ELF-1 (cell line): ENCODE data around the gene AUTS2.

Experiments used
- DNase-seq: peaks from one replicate; pipeline ENCODE4 v3.0.0-alpha.2; 2016; ENCODE audit warnings: low read depth, low spot score

AUTS2 gene

GRCh38 chr7:70766694-70767093 lies 1168.4 kb downstream of the AUTS2 start:
- DNase-seq, result no peak

DNA sequence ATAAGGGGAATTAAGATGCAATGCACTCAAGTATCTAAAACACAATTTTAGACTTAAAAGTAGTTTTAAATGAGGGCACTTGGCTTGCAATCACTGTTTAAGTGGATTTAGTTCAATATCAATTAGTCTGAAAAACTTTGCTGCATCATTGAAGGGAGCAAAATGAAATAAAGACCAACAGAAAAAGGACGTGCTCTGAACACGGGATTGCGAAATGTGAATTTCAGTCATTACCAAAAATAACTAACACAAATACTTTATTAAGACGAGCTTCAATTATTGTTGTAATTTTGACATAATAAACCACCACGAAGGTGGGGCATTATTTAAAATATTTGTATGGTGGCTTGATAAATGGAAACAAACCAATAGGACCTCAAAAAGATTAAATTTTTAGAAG lies 1171.9 kb downstream of the AUTS2 start:
- no peak for DNase-seq

GRCh38 chr7:70771451-70771850 lies 1173.2 kb downstream of the AUTS2 start:
- no peak for DNase-seq

- DNase-seq, result no peak
Measured at GRCh38 chr7:70772891-70773290, 1174.6 kb downstream of the AUTS2 start.

- no peak for DNase-seq
Measured at GRCh38 chr7:70773406-70773805, 1175.1 kb downstream of the AUTS2 start.

GRCh38 chr7:70774950-70775527 lies 1176.8 kb downstream of the AUTS2 start:
- DNase-seq, result no peak

DNA sequence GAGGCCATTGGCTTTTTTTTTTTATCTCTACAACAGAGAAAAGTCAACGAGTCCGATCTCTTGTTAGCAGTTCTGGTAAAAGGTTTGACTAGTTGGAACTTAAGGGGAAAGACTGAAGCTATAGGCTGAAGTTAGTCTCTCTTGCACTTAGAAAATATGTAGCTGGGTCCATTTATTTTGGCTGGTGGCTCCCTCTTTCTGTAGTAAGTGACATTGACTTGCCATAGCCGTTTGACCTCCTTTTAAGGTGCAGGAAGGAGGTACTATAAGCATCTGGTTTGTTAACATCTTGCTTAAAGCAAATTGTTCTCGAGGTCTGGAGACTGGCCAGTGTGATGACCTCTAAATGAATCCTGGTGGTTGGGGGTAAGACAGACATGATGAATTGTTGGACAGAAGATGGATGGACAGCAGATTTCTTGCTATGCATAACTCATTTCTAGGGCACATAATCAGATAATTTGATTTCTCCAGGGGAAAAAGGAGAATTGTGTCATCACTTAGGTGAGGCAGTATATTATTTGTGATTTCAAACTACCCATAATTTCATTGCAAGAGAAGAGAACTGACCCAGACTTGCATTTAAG lies 1177.4 kb downstream of the AUTS2 start:
- DNase-seq, result peak; percentile 10

DNA sequence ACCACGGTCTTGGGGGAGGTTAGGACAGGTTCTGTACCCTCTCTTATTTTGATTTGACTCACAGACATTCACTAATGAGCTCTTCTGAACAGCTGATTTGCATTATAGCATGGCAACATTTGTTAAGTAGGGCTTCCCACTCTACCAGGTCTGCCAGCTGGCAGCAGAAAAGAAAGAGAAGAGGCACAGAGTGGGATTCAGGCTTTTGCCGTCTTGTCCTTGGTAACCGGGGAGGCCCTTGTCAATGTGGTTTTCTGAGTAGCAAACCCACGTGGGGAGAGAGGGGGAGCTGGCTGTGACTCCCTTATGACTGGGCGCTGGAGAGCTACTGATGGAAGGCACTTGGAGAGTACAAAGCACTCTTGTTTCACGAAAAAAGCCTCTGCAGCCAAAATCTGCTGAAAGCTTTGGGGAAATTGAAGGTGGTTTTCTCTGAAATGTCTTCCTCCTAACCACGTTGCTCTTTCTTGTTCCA lies 1178.4 kb downstream of the AUTS2 start:
- DNase-seq, result no peak

GRCh38 chr7:70777251-70777650 lies 1179.0 kb downstream of the AUTS2 start:
- DNase-seq, result no peak

GRCh38 chr7:70778585-70778984 lies 1180.3 kb downstream of the AUTS2 start:
- no peak for DNase-seq

DNA sequence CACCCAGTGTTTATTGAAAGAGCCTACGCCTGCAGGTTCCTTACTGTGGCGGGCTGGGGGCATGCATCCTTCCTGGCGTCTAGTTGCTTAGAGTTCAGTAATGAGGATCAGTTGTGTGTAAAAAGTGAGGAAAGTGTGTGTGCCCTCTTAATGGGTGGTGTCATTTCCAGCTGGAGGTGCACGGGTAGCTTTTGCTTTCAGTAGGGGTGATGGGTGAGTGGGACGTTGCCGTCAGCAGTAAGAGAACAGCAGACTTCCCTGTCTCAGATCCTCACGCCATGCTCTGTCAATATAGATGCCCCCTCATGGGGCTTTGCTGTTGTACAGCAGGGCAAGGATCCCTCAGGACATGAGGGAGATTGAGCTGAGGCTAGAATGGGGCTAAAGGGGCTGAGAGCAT lies 1181.0 kb downstream of the AUTS2 start:
- DNase-seq, result no peak

GRCh38 chr7:70781922-70782311 lies 1183.6 kb downstream of the AUTS2 start:
- no peak for DNase-seq

GRCh38 chr7:70782796-70783195 lies 1184.5 kb downstream of the AUTS2 start:
- no peak for DNase-seq

DNA sequence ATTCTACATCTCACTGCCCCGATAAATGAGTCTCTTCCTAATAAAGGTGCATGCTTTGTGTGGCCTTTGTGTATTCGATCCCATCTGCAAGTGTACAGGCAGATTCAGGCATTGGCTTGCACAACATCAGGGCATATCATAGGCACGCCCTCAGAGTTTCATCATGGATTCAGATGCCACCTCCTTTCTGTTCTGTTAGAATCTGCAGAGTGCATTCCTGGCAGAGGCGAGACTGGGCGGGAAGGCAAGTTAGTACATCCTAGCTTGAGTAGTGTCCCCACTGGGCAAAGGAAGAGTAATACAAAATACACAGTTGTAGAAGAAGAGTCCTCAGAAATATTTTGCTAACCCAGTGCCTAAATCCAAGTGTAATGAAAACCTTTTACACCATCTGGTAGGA lies 1187.2 kb downstream of the AUTS2 start:
- DNase-seq, result no peak

GRCh38 chr7:70786076-70786475 lies 1187.8 kb downstream of the AUTS2 start:
- DNase-seq, result no peak

GRCh38 chr7:70787286-70787685 lies 1189.0 kb downstream of the AUTS2 start:
- no peak for DNase-seq

DNA sequence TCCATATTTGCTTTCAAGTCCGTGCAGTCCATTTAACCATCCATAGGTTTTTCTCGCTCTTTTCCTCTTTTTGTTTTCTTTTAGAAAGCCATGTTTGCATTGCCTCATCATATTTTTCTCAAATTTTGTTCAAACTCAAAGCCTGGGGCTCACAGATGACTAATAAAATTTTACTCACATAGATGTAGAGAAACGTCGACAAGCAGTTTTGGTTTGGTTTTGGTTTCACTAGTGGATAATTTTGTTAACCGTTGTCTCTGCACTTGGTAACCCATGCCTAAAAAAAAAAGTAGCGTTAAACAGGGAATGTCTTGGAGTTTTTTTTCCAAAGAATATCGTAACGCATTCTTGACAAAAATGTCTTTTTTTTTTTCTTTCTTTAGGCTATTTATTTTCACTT lies 1189.5 kb downstream of the AUTS2 start:
- DNase-seq, result no peak

DNA sequence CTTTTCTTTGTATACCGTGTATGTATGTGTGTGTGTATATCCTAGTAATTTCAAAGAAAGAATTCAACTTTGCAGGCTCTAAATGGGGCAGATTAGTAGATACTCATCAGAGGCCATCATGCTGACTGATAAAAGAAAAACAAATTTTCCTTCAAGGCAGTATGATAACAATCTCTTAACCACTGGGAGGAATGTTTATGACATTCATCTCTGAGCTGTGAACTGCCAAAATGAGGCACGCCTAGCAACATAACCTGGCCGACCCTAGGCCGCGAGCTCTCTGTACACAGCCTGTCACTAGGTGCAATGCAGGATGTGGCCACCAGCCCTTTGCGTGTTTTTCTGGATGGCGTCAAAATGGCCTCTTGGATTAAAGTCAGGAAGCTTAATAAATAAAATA lies 1190.0 kb downstream of the AUTS2 start:
- no peak for DNase-seq

DNA sequence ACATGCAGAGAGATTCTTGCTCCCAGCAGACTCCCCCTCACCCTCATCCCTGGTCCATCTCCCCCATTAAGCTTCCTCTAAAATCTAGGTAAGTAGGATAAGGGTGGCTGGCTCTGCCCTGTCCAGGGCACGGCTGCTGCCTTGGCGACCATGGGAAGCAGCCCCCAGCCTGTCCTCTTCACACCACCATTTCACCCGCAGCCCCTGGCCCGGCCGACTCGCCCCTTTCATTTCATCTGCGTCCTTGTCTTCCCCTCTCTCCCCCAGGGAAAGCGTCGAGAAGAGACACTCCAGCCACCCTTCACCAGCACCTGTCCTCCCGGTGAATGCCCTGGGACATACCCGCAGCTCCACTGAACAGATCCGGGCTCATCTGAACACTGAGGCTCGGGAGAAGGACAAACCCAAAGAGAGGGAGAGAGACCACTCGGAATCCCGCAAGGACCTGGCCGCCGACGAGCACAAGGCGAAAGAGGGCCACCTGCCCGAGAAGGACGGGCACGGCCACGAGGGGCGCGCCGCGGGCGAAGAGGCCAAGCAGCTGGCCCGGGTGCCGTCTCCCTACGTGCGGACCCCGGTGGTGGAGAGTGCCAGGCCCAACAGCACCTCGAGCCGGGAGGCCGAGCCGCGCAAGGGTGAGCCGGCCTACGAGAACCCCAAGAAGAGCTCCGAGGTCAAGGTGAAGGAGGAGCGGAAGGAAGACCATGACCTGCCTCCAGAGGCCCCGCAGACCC lies 1191.4 kb downstream of the AUTS2 start:
- DNase-seq, result no peak

DNA sequence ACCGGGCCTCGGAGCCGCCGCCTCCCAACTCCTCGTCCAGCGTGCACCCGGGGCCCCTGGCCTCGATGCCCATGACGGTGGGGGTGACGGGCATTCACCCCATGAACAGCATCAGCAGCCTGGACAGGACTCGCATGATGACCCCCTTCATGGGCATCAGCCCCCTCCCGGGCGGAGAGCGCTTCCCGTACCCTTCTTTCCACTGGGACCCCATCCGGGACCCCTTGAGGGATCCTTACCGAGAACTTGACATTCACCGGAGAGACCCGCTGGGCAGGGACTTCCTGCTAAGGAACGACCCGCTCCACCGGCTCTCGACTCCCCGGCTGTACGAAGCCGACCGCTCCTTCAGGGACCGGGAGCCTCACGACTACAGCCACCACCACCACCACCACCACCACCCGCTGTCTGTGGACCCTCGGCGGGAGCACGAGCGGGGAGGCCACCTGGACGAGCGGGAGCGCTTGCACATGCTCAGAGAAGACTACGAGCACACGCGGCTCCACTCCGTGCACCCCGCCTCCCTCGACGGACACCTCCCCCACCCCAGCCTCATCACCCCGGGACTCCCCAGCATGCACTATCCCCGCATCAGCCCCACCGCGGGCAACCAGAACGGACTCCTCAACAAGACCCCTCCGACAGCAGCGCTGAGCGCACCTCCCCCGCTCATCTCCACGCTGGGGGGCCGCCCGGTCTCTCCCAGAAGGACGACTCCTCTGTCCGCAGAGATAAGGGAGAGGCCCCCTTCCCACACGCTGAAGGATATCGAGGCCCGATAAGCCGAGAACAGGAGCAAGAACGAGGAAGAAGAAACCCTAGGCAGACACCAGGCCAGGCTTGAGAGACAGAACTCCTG lies 1192.2 kb downstream of the AUTS2 start:
- DNase-seq, result no peak

GRCh38 chr7:70791341-70791740 lies 1193.1 kb downstream of the AUTS2 start:
- no peak for DNase-seq

GRCh38 chr7:70793060-70793459 lies 1194.8 kb downstream of the AUTS2 start:
- DNase-seq, result no peak
